GM21528 (cell line): ENCODE results near the gene LETM1.

Source experiments
- ATAC-seq: cut with Tn5 transposase; IDR thresholded peaks from one replicate; pipeline ENCODE4 v1.9.1; 2021; ENCODE audit warnings: mild to moderate bottlenecking, moderate library complexity; ENCODE audit not compliant: unreplicated experiment, low FRiP score

LETM1 gene

DNA sequence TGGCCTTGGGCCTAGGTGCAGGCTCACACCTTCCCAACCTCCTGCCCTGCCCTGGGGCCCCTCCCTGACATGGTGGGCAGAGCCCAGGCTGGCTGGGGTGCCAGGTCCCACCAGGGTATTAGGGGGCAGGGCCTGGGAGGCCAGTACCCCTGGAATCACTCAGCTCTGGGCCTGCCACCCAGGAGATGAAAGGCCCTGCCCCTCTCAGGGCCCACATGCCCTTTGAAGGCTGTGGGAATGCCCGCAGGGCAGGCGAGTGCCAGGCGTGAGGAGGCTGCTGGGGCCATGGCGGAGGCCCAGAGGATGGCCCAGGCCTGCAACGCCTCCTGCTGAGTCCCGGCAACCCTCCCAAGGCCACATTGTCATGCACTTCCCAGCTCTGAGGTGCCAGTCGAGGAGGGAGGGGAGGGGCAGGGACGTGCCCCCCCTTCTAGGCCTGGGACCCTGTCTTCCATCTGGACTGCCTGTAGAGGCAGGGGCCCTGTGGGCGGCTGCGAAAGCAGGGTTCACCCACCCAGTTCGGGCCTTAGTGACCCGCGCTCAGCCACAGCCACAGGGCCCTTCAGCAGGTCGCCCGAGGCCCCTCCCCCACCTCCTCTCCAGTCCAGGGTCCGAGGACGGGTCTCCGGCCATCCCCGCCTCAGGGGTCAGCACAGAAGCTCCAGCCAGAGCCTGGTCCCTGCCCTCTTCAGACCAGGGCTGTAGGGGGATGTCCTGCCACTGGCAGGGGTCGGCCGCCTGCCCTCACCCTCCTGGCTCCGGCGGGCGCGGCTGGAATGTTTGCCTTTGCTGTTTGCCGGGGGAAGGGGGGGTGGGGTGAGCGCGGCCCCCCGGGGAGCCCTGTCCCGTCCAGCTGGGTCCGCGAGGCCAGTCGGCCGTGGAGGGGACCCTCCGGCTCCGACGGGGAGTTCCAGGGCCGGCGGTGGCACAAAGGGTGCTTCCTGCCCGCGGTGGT, 89.6 kb downstream of the LETM1 start:
- ATAC-seq = no peak

DNA sequence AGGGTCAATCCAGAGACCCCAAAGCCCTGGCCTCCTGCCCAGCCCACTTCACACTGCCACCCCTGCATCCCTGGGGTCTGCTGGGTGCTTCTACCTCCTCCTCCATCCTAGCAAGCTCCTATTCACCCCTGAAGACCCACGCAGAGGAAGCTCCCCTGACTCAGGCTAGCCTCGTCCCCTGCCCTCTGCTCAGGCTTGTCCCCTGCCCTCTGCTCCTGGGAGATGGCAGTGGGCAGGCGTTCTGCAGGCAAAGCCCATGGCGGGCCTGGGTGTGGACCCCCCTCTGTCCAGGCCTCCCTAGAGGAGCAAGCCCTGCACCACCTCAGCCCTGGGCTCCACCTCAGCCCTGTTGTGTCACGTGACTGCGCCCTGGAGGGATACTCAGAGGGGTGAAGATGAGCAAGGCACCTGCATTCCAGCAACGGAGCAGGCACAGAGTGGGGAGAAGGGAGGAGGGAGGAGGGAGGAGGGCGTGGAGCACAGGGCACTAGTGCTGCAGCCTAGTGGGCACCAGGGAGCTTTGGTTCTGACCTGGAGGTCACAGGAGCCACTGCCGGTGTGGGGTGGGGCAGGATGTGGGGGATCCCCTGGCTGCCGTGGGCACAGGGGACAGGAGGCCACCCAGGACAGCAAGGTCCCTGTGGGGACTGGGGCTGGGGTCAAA, 90.4 kb downstream of the LETM1 start:
- ATAC-seq = no peak

DNA sequence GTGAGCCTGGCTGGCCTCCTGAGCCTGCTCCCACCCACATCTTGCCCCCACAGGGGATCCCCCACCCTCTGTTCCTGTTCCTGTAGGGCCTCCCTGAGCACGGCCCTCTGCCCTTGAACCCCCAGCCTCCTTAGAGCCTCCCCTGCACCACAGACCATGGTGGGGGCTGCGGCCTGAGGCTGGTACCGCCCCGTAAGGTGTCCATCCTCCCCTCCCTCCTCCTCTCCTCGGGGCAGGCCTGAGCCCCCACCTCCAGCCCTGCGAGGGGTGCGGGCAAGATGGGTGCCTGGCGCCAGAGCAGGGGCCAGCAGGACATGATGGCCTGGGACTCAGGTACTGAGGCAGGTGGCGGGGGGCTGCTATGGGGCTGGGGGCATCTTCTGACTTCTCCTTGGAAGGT, 91.3 kb downstream of the LETM1 start:
- no peak for ATAC-seq

GRCh38 chr4:1763550-1764080, 92.3 kb downstream of the LETM1 start:
- ATAC-seq = no peak

GRCh38 chr4:1763070-1763549, 92.8 kb downstream of the LETM1 start:
- ATAC-seq = no peak

DNA sequence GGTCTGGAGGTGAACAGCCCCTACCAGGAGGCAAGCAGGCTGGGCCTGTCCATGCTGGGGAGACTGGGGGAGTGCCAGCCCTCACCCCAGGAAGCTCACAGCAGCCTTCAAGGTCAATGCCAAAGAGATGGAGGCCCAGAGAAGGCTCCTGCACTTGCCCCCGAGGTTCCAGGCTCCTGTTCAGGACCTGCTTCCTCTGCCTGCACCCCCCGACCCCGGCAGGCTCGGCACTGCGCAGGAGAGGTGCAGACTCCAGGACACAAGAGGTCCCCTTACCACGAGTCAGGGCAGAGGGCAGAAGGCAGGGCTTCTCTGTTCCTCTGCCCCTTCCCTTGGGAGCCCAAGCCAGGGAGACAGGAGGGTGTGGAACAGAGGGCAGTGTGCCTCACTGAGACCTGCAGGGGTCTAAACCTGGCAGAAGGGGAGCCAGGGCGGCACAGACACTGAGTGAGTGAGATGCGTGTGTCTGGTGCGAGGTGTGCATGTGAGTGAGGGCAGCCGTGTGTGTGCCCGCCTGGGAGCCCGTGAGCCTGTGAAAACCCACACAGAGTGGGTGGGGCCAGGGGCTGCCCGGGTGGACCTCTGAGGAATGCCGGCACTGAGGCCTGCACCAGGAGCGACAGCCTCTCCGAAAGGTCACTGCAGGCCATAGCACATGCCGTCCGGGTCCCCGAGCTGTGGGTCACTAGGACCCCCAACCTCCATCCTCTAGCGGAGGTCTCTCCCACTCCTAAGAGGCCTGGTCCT, 93.5 kb downstream of the LETM1 start:
- ATAC-seq = no peak
